ENCODE results near the gene SMIM45.
A peak's percentile ranks its signal among the peaks of the same experiment; 100 is the strongest.
"Not testable (repeated sequence)": the region's sequence is repeated elsewhere in the genome, so short reads cannot be mapped to it uniquely, and the experiment has no call there.

SMIM45 gene

GRCh38 chr22:41935509-41935908 is 16.4 kb upstream of the SMIM45 start:
- no peak for FAIRE-seq

DNA sequence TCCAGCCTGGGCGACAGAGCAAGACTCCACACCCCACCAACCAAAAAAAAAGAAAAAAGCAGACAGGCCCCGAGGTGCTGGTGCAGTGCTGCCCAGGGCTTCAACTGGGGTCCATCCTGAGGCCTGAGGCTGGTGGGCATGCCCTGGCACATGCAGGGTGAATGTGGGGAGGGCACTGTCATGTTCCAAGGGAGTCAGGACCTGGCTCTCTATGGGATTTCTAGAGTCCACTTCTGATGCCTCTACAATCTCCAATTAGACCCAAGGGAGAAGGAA is 15.1 kb upstream of the SMIM45 start:
- FAIRE-seq: no peak

- no peak for FAIRE-seq
Observed at GRCh38 chr22:41939981-41940831, 11.7 kb upstream of the SMIM45 start.

DNA sequence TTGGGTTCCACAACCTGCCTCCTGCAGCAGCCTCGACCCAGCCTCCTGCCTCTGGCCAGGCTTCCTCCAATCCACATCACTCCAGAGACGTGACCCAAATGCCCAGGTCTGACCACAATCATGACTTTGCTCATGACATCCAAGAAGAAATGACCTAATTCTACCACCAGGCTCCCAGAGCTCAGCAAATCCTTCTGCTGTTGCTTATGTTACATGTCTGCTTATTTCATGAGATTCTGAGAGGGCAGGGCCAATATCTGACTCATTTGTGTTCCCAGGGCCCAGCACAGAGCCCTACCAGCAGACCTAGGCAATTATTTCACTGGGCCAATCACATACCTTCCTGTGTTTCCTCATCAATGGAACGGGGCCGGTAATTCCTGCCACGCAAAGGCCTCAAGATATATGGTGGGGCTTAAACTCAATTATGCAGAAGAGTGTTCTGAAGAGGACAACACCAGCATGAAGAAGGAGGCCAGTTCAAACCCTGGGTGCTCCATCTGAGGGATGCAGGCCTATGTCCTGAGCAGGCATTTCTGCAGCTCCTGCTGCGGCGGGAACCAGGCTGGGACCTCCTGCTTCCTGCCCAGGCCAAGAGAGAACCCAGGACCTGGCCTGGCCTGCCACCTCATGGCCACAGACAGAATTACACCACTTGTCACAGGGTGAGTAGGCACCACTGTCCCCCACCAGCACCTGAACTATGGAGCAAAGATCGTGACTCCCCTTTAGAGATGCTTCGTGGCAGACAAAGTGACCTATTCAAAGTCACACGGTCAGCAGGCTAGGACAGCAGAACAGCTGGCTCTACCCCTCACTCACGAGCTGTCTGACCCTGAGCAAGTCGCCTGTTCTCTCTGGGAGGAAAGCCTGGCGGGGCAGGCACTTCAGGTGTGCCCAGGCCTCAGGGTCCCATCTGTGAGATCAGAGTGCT is 10.9 kb upstream of the SMIM45 start:
- FAIRE-seq: no peak

DNA sequence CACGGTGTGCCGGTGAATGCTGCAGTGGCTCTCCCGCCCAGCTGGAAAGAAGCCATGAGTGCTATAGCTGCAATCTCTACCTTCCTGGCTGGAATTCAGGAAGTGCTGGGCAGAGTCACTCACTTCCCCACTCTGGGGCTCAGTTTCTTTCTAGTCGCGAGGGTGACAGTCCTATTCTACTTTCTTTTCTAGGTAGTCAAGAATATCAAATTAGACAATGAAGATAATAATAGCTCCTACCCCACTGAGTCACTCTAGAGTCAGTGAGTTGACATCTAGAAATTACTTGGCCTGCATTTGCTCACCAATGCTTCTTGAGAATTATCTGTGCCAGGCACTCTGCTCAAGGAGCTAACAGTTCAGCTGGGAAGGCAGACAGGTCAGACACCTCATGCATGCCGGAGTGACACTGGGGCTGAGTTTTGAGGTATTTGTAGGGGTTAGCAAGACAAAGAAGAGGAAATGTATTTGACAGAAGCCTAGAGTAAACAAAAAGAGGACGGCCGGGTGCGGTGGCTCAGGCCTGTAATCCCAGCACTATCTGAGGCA is 8.2 kb upstream of the SMIM45 start:
- FAIRE-seq: no peak

DNA sequence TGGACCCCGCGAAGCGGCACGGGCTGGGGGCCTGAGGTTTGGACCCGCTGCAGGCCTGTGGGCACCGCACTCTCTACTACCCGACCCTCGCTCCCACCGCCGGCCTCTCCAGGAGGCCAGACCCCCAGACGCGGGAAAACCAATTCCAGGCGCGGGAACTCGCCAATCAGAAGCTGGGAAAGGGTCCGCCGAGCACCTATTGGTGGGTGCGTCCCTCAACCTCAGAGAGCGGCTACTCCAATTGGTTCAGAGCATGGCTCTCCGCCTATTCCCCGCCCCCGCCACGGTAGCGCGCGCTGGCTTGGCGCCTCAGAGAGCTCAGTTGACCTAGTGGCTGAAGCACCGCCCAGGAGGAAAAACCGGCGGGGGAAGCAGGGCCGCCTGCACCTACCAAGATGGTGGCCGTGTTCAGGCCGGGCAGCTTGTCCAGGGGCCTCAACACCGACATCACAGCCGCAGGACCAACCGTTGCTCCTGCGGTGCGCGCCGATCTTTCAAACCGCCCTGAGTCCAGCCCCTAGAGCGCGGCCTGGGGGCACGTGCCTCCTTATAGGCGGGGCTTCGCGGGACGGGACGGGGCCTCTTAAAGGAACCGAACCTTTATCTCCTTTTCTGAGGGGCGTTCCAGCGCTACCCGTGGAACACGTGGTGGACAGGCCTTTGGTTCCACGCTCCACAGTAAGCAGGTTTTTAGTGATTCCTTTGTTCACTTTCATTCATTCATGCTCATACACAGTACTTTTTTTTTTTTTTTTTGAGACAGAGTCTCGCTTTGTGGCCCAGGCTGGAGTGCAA is 5.1 kb upstream of the SMIM45 start, which contains the start of gene CENPM:
CENPM (minus strand) TSS at position 524 of the 795 bp plus-strand sequence; CDS start at position 448, 76 bp downstream.
- FAIRE-seq: peak; percentile 82

- no peak for FAIRE-seq
Observed at GRCh38 chr22:41947424-41948080, 4.4 kb upstream of the SMIM45 start.

DNA sequence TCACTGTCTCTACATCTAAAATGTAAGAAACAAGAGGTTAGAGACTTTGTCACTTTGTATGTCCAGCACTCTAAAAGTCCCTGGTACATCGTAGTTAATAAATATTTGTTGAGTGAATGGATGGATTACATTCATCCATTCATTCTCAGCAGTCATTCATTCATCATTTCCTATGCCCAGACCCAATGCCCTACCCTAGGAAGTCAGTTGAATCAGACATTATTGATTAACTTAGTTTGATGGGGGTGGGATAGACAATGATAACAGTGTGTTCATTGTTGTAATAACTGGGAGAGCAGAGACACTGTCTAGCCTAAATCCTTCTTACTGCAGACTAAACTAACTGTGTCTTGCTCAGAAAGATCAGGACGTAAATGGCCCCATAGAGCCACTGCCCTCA is 3.8 kb upstream of the SMIM45 start:
- no peak for FAIRE-seq

GRCh38 chr22:41948928-41949296 is 3.0 kb upstream of the SMIM45 start:
- not testable (repeated sequence) for FAIRE-seq

DNA sequence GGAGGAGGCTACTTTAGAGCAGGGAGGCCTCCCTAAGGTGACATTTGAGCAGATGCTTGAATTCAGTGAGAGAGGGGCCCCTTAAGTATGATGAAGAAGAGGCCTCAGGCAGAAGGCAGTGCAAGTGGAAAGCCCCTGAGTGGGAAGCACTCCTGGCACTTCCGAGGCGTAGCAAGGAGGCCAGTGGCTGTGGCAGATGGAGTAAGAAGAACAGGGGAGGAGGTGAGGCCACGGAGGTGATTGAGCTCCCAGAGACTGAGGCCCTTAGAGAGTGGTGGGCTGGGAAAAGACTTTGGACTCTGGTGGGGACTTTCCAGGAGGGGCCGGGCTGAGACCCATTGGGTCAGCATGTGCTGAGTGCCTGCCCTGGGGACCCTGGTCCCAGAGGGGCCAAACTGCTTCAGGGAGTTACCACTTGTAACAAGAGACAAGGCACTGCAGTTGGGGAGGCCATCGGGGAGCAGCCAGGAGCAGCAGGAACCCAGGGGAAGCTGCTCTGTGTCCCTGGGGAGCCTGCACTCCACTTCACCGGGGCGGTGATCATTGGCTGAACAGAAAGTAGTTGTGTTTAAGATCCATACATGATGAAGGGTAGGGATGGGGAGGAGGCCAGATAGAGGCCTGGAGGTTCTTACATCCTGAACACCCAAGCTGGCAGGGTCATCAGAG is 2.5 kb upstream of the SMIM45 start:
- FAIRE-seq: no peak

DNA sequence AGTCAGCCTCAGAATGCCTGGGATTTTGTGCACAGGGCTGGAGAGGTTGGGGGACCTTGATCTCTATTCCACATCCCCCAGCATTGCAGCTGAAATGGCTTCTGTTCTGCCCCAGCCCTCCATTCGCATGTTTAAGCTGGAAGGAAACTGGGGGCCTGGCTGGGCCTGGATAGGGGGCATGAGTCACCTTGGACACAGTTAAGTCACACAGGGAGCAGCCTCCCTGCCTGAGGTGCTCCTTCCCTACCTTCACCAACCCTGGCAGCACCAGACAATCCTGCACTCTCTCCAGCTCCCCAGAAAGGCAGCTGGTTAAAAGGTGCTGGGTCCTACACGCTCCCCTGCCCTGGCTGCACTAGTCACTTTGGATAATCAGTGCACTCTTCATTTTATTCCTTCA is 763 bp downstream of the SMIM45 start:
- no peak for FAIRE-seq

DNA sequence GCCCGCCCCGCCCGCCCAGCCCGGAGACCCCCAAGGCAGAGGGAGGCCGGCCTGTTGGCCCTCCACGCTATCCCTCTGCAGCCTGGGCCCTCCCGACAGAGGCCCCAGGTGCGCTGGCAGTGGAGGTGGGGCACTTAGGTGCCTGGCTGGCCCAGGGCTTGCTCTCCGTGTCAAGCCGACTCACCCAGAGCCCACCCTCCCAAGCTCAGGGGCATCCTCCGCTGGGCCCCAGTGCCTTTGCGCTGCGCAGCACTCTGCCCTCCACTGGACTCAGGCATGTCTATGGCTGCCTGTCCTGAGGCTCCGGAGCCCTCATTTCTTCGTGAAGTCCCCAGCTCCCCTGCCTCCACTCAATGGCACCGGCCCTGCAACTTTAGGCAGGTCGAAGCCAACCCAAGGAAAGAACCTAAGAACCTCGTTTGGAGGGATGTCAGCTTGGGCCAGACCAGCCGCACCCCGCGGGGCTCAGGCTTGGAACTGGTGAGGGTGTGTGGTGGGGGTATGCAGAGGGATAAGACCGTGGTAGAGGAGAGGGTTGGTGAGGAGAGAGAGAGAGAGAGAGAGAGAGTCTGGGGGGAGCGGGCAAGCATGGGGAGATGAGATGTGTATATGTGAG is 6.1 kb downstream of the SMIM45 start:
- FAIRE-seq: no peak

DNA sequence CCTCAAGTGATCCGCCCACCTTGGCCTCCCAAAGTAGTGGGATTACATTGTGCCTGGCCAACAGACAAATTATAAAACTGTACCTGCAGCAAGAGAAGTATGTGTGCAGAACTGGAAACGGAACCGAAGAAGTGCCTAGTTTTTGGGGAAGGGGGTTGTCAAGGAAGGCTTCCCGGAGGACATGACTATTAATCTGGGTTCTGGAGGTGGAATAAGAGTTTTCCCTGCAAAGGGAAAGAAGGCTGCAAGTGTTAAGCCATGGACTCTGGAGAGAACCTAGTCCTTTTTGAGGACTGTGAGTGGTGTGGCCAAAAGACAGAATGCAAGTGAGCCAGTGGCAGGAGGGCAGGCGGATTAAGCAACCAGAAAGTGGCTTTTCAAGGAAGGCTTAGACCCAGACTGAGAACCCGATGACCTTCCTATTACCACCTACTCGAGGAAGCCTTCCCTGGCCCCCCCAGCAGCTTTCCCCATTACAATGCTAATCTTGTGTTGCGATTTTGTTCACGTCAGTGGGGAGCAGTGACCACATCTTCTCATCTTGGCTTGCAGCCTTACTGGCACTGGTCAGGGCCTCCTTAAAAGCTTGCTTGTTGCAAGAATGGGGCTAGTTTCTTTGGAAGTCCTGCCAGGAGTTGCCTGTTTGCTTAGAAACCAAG is 11.6 kb downstream of the SMIM45 start:
- FAIRE-seq: no peak

GRCh38 chr22:41964112-41964491 is 12.2 kb downstream of the SMIM45 start:
- no peak for FAIRE-seq

- FAIRE-seq: no peak
Observed at GRCh38 chr22:41966225-41966606, 14.3 kb downstream of the SMIM45 start.

GRCh38 chr22:41966607-41967240 is 14.8 kb downstream of the SMIM45 start:
- FAIRE-seq: peak; percentile 50

DNA sequence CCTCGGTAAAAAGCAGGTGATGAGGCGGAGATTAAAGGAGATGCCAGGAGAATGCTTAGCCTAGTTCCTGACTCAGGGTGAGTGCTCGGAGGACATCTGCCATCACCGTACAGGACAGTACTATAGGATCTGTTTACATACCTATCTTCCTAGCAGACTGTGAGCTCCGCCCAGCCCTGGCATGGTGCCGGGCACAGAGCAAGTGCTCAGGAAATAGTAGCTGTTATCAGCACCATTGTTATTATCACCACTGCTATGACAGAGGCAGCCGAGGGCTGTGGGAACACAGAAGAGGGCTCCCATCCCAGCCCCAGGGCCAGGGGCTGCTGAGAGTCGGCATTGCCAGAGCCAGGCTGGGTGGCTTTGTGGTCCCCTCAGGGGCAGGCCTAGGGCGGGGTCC is 16.7 kb downstream of the SMIM45 start:
- FAIRE-seq: no peak

DNA sequence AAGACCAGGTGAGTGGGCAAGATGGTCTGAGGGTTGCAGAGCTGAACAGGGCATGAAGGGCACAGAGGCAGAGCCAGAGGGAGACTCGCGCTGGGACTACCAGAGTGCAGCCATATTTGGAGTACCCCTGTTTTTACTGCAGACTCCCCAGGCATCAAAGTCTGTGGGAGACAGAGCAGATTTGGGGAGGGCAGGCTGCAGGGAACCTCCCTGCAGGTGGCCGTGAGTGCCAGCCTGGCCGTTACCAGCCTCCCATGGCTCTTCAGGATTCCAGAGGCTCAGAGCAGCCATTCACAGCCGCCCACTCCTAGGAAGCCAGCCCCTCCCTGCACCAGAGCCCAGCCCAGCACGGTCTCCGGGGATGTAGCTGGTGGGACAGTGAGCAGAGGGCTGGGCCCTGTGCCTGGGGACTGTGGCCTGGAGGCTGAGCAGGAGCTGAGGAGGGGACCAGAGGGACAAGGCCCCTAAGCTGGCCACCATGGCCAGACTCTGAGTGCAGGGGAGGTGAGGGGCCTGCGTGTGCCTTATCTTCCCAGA is 17.2 kb downstream of the SMIM45 start, which contains the start of gene SEPTIN3:
SEPTIN3 (plus strand) TSS at position 334 of the 537 bp plus-strand sequence. CDS start 2,050 bp downstream, outside the sequence.
- FAIRE-seq: no peak

- FAIRE-seq: no peak
Observed at GRCh38 chr22:41970601-41971000, 18.7 kb downstream of the SMIM45 start.

- no peak for FAIRE-seq
Observed at GRCh38 chr22:41971431-41971830, 19.5 kb downstream of the SMIM45 start.
